Stimulated activated CD4-positive, alpha-beta T cell treated with anti-CD3 and anti-CD28 coated beads, Interleukin-4, amount 100 ng/mL, for 48 hours (primary cell): ENCODE results near the gene DES.

ENCODE experiments used
- DNase-seq, 2 donors: peaks; one replicate each; pipeline ENCODE4 v3.0.0-alpha.2; 2020; ENCODE audit warnings: low read depth in 2 of 2

DES gene

DNA sequence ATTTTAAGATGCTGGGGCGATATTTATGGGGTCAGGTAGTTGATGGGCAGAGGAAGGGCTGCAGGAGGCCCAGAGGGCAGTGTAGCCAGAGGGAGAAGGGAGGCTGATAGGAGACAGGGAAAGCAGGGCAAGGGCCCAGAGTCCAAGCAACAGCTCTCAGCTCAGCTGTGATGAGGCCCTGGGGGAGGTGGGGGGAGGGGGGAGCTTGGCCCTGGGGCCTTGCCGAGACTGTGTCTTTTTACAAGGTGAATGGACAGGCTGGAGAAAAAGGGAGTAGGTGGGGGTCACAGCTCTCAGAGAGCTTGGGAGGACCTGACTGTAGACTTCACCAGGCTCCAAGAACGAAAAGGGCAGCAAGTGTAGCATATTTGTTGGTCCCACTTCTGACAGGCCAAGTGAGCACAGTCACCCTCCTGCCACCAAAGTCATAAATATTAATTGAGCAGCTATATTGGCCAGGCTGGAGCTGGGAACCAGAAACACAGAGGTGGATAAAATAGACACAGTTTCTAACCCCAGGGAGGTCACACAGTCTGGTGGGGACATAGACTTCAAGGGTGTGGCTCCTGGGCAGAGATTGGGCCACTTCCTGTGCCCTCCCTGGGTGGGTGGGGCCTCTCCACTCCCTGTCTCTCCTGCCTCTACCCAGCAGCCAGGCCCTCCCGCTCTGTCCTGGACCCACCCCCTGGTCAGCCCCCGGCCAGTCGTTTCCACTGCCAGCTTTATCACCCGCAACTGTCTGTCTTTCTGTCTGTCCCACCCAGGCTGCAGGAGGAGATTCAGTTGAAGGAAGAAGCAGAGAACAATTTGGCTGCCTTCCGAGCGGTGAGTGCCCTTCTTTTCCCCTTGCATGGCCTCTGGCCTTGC is 1.4 kb downstream of the DES start:
- no peak for DNase-seq

DNA sequence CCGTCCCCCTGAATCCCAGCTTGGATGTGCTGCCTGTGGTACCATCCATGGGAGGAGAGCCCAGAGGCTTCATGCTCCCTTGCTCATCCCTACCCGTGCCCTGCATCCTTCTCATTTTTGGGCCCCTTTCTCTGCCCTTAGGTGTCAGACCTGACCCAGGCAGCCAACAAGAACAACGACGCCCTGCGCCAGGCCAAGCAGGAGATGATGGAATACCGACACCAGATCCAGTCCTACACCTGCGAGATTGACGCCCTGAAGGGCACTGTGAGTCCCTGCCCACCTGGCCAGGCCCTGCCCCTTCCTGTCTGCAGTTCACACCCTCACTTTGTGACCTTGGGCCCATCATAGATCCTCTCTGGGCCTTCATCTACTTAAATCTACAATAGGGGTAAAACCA is 2.5 kb downstream of the DES start:
- DNase-seq, result no peak

DNA sequence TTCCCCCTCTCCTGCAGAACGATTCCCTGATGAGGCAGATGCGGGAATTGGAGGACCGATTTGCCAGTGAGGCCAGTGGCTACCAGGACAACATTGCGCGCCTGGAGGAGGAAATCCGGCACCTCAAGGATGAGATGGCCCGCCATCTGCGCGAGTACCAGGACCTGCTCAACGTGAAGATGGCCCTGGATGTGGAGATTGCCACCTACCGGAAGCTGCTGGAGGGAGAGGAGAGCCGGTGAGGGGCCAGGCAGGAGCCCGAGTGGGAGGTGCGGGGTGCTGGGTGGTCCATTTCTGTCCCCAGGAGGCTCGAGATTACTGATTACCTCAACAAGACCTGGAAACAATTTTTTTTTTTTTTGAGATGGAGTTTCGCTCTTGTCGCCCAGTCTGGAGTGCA is 3.1 kb downstream of the DES start:
- no peak for DNase-seq

DNA sequence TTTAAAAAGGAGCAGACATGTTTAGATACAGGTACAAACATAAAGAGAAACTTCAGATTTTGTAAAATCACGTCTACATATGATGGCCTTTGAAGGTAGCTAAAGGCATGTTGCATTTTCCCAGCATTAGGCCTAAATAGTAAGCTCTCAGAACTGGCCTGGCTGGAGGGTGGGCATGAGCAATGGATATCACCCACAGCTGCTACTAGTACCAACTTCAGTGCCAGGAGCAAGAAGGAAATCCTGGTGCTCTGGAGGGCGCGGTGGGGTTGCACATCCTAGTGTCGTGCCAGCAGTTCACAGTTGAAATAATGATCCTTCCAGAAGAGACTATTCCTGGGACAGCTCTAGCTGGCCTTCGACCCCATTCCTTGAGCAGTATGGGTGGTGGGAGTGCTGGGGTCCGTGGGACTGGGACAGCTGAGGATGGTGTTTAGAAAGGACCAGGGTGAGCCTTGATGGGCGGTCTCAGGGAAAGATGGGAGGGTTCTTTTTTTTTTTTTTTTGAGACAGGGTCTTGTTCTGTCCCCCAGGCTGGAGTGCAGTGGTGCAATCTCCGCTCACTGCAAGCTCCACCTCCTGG is 4.9 kb downstream of the DES start:
- no peak for DNase-seq

DNA sequence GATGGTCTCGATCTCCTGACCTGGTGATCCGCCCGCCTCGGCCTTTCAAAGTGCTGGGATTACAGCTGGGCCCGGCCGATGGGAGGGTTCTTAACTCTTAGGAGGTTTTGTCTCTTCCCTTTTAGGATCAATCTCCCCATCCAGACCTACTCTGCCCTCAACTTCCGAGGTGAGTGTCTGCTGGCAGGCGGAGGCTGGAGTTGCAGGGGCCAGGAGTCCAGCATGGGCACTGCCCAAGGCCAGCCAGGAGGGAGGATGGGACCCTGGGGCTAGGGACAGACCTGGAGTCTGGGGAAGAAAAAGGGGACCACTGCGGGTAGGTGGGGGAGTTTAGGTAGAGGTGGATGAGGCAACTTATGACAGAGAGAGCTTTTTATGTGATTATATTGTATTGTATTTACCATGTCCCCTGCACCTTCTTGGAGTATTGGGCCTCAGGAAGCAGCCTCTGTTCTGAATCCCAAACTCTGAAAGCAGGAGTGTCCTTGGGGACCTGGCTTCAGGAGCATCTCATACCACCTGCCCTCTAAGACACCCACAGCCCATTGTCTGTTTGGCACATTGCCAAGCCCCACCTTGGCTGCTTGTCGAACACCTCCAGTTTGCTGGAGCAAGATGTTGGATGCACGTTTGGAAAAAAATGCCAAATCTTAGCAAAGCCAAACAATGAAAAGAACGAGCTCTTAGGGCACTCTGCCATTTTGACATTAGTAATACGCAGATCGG is 5.6 kb downstream of the DES start:
- DNase-seq, result no peak

DNA sequence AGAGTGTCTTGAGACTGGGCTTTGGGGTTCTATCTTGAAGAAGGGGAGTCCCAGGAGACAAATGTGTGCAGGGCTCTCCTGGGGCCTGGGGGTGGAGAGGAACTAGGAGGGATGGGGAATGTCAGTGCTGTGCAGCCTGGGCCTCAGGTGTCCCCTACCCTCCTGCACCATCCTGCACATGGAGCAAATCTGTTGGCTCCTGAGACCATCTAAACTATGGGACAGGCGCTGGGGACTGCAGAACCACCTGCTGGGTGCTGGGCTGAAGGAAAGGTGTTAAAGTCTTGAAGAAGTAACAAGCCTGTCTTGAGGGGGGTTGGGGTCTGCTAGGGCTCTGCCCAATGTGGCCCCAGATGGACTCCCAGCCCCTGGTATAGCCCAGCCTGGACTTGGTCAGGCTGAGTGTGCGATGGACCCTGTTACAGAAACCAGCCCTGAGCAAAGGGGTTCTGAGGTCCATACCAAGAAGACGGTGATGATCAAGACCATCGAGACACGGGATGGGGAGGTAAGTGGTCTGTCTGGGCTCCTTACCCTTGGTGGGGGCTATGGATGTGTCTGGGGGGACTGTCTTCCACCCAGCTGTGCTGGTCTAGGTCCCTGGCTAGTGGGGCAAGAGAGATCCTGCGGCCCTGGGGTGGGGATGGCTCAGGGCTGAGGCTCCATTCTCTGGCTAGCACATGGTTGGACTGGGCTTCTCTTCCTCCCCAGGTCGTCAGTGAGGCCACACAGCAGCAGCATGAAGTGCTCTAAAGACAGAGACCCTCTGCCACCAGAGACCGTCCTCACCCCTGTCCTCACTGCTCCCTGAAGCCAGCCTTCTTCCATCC is 7.3 kb downstream of the DES start:
- no peak for DNase-seq

DNA sequence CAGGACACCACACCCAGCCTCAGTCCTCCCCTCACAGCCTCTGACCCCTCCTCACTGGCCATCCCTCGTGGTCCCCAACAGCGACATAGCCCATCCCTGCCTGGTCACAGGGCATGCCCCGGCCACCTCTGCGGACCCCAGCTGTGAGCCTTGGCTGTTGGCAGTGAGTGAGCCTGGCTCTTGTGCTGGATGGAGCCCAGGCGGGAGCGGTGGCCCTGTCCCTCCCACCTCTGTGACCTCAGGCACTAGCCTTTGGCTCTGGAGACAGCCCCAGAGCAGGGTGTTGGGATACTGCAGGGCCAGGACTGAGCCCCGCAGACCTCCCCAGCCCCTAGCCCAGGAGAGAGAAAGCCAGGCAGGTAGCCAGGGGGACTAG is 7.9 kb downstream of the DES start:
- DNase-seq, result no peak

DNA sequence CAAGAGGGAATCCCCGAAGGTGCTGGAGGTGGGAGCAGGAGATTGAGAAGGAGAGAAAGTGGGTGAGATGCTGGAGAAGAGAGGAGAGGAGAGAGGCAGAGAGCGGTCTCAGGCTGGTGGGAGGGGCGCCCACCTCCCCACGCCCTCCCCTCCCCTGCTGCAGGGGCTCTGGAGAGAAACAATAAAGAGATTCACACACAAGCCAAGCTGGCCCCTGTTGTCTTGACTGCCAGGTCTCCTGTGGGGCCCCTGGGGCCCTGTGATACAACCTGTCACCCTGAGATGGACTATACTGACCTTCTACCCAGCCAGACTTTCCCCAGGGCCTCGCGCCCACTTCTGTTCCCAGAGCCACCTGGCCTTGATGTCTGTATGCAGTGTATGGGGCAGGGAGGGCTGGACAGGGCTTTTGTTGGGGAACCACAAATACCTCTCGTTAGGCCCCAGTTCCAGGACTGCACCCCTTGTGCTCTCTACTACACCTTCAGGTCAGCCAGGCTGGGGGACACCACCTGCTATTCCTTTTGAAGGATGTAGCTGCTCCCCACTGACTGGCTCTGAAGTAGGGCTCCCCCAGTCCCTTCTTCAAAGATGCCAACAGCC is 8.5 kb downstream of the DES start:
- DNase-seq, result no peak

DNA sequence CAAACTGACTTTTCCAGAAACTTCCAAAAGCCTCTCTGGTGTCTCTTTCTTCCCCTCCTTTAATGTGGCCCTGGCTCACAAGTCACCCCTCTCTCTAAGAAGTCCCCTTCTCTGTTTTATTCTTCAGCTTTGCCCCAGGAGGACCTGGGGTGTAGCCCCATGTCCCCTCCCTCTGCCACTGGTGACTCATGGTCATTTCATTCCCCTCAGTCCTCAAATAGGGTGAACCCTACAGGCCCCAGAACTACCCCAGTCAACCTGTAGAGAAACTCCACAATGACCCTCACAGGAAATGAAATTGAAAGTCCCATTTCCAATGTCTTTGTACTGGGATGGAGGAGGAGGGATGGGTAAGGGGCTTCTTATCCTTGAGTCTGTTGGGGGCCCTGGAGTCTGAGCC is 10.3 kb downstream of the DES start:
- DNase-seq, result no peak

DNA sequence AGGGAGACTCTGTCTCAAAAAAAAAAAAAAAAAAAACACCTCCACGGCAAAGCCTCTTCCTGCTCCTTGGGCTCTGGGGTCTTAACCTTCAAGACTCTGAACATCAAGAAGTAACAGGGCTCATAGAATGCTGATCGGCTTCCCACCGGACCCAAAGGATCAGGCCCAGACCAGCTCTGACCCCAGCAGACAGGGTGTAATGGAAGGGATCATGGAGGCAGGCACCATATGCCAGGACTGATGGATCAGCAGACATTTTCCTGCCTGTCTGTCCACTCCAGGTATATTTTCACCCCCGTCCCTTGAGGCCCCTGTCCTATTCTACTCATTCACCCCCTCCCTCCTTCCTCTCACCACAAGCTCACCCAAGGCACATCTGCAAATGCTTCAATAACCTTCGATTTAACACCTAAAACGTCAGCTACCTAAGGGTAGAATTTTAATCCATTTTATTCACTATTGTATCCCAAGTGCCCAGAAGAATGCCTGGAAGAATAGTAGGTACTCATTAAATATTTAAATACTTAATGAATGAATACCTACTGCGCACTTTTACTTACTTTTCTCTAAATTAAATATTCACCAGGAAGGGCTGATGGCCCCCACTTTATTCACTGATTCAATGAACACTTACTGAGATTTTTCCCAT is 11.9 kb downstream of the DES start:
- DNase-seq, result no peak

DNA sequence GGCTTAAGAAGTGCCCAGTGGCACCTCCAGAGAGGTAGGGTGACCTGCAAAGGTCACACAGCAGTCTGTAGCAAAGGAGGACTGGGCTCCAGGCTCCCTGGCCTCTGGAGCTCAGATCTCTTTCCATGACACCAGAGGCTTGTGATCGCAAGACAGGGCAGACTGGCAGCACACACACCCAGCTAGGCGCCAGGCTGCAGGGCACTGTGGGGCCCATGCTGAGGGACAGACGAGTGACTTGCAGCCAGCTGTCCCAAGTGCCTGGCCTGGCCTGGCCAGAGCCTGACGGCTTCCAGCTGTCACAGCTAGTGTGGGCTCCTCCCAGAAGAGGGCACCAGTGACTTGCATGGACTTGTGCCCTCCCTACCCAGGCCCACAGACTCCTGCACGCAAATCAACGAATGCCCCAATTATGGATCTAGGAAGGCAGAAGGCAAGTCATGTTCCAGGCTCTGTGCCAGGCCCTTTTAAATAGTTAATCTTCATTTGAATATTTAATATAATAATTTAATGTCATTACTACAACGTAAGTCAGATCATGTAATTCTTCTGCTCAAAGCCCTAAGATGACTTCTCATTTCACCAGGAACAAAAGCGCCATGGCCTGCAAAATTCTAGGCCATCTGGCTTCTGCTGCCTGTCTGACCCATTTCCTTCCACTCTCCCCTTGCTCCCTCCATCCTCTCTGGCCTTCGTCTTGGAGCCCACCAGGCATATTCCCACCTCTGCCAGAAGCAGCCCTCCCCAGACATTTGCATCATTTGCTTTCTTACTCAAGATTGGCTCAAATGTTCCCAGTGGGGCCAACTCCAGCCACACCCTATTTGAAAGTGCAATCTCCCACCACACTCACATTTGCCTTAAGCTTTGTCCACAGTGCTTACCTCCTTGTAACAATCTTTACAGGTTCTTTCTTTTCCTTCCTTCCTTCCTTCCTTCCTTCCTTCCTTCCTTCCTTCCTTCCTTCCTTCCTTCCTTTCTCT is 12.7 kb downstream of the DES start:
- DNase-seq, result no peak

DNA sequence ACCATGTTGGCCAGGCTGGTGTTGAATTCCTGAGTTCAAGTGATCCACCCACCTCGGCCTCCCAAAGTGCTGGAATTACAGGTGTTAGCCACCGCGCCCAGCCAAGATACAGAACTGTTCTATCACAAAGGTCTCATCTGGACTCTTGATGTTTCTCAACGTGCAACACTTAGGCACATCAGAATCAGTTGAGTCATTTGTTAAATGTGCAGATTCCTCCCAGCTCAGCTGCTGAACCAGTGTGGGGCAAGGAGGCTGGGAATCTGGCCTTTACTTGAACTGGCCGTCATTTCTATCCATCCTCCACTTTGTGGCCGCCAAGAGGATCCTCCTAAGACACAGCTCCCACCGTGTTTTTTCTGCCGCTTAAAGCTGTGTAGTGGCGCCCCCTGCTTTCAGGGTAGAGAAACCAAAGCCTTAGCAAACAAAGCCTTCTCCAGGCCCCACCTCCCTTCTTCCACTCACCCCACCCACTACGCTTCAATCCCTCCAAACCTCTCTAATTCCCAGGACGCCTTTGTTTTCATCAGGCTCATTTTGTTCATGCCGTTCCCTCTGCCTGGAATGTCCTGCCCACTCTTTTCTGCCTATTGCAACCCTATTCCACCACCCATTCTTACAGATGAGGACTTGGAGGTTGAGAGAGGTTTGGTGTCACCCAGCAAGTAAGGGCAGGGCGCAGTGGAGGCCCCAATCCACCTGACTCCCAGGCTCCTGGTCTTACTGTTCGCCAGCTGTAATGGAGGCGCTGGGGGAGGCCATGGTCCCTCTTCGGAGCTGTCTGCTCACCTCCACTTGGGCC is 15.7 kb downstream of the DES start:
- DNase-seq, result peak; percentile 32 to 41

DNA sequence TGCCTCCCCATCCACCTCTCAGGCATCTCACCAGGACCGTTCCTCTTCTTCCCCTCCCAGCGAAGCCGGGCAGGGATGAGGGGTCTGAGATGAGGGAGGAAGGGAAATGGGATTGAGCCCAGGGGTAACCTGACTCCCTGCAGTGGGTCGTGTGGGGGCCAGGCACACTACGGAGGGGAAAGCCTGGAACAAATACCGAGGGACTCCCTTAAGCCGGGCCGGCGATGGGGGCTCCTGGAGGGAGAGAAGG is 16.2 kb downstream of the DES start:
- DNase-seq, result no peak

DNA sequence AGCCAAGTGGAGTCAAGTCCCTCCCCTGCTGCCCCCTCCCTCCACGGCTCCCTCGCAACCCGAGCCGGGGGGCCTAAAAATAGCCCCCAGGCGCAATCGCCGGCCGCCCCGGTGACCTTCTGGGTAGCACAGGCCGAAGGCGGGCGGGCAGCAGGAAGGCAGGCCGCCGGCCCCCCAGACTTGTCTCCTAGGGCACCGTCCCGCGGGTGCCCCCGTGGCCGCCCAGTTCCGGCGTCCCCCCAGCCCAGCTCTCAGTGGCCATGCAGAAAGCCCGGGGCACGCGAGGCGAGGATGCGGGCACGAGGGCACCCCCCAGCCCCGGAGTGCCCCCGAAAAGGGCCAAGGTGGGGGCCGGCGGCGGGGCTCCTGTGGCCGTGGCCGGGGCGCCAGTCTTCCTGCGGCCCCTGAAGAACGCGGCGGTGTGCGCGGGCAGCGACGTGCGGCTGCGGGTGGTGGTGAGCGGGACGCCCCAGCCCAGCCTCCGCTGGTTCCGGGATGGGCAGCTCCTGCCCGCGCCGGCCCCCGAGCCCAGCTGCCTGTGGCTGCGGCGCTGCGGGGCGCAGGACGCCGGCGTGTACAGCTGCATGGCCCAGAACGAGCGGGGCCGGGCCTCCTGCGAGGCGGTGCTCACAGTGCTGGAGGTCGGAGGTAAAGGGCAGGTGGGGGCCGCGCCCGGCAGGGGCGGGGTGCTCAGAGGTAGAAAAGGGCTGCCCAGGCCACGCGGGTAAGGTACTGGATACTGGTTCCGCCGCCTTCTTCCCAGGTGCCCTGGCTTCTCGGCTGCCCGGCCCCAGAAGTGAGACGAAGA is 16.7 kb downstream of the DES start, which contains the start of gene SPEG:
Gene SPEG (plus strand): TSS at position 126 of the 808 bp plus-strand sequence. CDS start 135 bp downstream, at position 261.
- no peak for DNase-seq

DNA sequence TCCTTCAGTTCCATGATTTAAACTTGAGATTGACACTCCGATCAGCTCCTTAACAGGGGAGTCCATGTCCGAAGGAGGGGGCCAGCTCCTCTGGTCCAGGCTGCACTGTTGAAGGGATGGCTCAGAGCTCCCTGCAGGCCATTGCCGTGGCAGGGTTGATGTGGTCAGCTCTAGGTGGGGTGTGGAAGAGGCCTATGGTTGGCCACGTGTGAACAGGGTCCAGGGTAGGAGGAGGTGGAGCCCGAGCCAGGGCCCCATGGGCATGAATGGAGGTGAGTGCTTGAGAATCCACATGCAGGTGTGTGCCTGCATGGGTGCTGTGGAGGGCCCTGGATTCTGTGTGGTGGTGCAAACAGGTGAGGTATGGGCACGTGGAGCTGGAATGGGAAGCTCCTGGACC is 17.5 kb downstream of the DES start:
- DNase-seq, result no peak

DNA sequence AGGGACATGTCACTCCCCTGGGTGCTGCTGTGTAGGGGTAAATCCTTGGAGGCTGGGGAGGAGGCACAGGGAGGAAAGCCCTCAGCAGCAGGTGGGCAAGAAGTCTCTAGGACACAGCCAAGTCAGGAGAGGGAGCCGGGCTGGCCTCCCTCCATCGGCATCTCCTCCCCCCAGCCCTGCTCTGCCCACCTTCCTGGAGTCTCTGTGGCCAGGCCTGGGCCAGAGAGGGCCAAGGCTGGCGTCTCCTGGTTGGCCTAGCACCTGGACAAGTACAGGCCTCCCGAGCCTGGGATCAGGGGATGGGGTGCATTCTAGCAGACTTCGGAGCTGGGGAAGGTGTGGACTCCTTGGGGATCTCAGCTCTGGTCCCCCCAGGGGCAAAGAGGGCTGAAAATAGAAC is 18.3 kb downstream of the DES start:
- DNase-seq, result no peak

DNA sequence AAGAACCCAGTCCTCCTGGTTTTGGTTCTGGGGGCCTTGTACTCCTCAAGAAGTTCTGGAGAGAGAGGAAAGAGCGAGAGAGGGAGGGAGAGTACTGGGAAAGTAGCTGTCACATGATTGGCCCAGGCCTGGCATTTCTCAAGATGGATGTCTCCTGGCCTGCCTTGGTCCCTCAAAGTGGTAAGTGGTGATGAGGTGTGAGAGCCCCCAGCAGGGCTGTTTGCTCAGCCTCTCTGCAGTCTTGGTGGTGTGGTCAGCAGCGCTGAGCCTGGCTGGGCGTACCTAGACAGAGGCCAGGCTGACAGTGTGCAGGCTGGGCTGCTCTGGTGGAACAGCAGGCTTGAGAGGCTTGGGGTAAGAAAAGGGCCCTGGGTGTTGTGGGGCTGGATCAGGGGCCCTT is 19.0 kb downstream of the DES start:
- no peak for DNase-seq

DNA sequence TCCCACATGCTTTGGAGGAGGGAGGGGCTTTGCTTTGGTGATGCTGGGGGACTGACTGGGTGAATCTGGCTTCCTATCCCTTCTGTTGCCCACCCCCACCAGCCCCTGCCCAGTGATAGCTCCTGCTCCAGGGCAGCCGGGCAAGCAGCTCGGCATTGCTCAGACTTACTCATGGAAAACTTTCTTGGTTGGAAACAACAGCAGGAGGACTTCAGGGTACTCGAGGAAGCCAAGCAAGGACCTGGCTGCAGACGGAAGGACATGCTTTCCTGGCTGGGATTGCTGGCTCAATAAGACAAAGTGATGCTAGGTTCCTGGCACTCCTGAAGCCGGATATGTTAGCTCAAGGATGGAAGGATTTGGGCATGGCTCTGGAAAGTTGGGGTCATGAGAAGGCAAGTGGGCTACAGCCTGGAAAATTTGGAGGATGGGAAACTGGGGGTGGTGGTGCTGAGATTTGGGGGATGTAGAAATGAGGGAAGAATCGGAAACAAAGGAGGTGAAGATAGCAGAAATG is 19.6 kb downstream of the DES start:
- DNase-seq, result no peak
